HS-5 (cell line): ENCODE measurements around the gene WFDC12.
"Not testable (repeated sequence)": the region's sequence is repeated elsewhere in the genome, so short reads cannot be mapped to it uniquely, and the experiment has no call there.

Source experiments
- DNase-seq: peaks from one replicate; pipeline ENCODE4 v3.0.0-alpha.2; 2012; ENCODE audit warnings: low read depth

WFDC12 gene

DNA sequence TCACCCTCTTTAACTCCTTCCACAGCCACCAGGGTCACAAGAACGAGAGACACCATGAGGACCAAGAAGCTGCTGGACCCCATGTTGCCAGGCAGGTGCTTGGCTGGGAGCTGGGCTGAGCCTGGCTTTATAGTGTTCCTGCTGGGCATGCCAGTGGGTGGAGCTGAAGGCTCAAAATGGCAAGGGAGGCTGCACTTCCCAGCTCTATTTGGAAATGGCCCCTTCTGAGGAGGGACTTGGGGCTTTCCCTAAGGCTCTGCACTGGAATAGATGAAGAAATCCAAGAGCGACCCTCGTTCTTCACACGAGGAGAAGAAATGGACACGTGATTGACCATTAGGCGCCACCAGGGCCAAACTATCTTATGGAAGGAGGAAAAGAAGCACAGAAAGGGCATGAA lies at the start of gene WFDC12:
WFDC12 (minus strand) TSS at position 101 of the 400 bp plus-strand sequence; CDS start at position 83, 18 bp downstream.
- DNase-seq: no peak

GRCh38 chr20:45173522-45173921 lies 49.3 kb upstream of the WFDC12 start:
- DNase-seq: no peak

DNA sequence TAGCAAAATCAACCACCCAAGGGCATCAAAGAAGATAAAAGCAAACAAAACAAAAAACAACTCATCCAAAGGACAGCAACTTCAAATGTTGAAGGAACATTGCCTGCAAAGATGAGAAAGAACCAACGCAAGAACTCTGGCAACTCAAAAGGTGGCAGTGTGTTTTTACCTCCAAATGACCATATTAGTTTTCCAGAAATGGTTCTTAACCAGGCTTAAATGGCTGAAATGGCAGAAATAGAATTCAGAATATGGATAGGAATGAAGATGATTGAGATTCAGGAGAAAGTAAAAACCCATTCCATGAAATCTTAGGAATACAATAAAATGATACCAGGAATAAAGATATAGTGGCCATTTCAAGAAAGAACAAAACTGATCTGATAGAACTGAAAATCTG lies 40.6 kb upstream of the WFDC12 start:
- no peak for DNase-seq

- DNase-seq: no peak
Observed at GRCh38 chr20:45163083-45163803, 39.0 kb upstream of the WFDC12 start.

- DNase-seq: peak; percentile 65
Observed at GRCh38 chr20:45157962-45158361, 33.7 kb upstream of the WFDC12 start.

DNA sequence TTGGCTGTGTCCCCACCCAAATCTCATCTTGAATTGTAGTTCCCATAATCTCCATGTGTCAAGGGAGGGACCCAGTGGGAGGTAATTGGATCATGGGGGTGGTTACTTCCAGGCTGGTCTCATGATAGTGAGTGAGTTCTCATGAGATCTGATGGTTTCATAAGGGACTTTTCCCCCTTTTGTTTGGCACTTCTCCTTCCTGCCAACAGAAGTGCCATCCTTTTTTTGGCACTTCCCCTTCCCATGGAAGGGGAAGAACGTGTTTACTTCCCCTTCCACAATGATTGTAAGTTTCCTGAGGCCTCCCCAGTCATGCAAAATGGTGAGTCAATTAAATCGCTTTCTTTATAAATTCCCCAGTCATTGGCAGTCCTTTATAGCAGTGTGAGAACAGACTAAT lies 32.4 kb upstream of the WFDC12 start:
- no peak for DNase-seq

GRCh38 chr20:45154794-45155193 lies 30.5 kb upstream of the WFDC12 start:
- not testable (repeated sequence) for DNase-seq

- no peak for DNase-seq
Observed at GRCh38 chr20:45154183-45154582, 29.9 kb upstream of the WFDC12 start.

DNA sequence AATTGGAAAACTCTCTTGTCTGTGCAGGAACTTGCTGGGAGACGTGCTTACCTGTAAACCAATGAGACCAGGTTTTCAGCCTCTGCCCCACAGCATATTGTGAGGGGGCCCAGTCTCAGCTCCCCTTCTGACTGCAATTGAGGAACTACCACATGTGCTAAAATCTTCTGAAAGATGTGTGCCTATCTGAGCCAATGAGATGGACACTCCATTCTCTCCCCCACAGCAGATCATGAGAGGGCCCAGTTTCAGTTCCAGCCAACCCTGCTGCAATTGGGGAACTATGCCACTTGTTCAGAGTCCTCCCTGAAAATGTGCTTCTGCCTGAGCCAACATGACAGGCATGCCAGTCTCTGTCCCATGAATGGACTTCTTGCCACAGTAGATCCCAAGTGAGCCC lies 29.5 kb upstream of the WFDC12 start:
- DNase-seq: no peak

DNA sequence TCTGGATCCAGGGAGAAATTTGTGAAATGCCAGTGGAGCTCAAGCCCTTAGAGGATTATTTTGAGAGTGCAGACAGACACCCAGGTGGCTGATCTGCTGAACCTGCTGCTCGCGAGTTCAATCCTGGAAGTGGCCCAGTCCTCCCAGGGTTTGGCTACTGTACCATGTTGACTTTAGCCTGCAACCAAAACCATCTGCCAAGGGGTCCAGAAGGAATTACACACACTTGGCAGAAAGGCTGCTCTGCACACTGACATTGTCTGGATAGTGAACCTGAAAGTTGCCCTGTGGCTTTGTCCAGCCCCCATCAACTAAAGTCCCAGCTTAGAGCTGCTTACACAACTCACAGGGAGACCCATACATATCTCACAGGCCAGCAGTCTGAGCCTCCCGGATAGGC lies 28.9 kb upstream of the WFDC12 start:
- no peak for DNase-seq

DNA sequence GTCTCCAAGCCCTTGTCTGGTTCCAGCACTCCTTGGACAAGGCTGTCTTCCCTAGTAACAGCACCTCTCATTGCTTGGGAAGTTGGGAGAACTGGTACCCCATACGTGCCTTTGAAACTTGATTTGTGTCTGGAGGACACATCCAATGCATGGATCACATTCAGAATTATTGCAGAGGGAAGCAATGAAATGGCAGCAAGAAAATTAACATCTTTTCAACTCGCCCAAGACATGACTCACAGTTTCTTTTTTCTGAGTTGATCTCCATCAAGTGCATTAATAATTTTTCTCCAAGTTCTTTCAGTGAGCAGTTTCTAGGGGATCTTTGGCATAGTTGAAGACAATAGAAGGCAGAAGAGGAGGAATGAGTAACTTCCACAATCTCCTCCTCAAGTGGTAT lies 28.1 kb upstream of the WFDC12 start:
- no peak for DNase-seq

GRCh38 chr20:45149062-45149461 lies 24.8 kb upstream of the WFDC12 start:
- DNase-seq: no peak

DNA sequence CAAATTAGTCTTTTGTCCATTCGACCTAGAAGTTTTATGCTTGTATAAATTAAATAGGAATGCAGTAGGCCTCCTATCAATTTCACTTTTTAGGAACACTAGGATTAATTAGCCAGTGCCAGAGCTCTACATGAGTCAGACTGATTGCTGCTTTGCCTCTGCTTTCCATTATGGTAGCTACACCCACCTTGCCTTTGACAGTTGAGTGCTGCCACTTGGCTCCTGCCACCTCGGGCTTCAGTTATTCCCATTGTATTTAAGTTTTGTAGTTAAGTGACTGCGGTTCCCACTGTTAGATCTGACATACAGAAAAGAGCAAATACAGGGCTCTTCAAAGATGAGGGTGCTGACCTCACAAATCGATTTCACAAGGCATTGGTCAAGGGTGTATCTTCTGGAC lies 16.6 kb upstream of the WFDC12 start:
- DNase-seq: no peak

GRCh38 chr20:45139733-45140375 lies 15.6 kb upstream of the WFDC12 start:
- DNase-seq: not testable (repeated sequence)

DNA sequence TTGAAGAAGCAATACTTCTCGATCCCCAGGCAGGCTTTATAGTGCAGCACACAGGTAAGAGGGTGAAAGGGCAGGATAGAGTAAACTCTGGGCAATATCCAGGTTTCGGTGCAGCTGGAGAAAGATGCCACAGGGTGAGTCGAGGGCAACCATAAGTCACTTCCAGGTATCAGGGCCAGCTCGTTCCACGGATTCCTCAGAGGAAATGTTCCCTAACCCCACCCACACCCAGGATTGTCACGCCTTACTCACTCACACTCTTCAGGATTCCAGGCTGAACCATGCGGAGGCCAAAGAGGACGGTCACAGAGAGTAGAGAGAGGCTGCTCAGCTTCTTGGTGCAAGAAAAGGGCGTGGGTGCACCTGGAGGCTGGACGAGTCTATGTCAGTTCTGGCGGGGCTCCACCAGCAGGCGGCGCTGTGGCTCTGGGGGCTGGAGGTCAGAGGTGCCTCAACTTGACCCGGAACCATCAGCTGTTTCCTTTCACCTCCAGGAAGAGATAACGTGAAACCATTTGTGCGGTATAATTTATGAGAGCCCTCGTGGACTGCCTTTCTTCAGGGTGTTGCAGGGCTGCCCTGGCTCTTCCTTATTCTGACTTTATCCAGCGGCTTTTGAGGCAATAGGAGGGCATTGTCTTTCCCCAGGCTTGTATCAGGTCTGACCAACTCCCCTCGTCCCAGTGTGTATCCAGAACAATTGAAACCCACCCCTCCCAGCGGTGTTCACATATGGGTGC lies 14.5 kb upstream of the WFDC12 start:
- DNase-seq: no peak

GRCh38 chr20:45136911-45137310 lies 12.6 kb upstream of the WFDC12 start:
- DNase-seq: no peak

DNA sequence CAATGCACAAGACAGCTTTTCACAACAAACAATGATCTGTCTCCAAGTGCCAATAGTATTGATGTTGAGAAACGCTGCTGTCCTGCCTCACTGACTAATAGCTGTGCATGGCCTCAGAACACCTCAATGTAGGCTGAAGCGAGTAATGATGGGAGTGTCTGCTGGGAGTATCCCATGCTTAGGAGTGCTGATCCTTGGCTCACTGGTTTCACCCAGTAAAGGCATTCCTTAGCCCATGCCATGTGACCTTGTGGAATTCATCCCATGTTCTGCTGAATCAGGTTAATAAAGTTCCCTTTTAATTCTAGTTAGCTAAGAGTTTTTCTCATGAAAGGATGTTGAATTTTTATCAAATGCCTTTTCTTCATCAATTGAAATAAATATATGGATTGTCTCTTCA lies 3.8 kb upstream of the WFDC12 start:
- peak; percentile 69 for DNase-seq

- DNase-seq: no peak
Observed at GRCh38 chr20:45121388-45121787, 2.9 kb downstream of the WFDC12 start.

DNA sequence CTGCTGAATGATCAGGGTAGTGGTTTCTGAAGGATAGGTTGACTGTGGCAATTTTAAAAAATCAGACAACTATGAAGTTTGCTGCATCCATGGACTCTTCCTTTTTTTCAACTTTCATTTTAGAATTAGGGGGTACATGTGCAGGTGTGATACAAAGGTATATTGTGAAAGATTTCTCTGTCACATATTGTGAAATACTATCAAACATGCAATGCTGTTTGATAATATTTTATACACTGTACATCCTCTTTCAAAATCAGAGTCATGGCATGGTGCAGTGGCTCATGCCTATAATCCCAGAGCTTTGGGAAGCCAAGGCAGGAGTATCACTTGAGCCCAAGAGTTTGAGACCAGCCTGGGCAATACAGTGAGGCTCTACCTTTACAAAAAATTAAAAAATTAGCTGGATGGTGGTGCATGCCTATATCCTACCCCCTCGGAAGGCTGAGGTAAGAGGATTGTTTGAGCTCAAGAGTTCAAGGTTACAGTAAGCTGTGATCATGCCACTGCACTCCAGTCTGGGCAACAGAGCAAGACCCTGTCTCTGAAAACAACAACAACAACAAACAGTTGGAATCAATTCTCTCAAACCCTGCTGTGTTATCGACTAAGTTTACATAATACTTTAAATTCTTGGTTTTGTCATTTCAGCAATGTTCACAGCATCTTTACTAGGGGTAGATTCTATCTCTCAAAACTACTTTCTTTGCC lies 4.6 kb downstream of the WFDC12 start:
- DNase-seq: no peak

- DNase-seq: no peak
Observed at GRCh38 chr20:45118028-45118427, 6.2 kb downstream of the WFDC12 start.

DNA sequence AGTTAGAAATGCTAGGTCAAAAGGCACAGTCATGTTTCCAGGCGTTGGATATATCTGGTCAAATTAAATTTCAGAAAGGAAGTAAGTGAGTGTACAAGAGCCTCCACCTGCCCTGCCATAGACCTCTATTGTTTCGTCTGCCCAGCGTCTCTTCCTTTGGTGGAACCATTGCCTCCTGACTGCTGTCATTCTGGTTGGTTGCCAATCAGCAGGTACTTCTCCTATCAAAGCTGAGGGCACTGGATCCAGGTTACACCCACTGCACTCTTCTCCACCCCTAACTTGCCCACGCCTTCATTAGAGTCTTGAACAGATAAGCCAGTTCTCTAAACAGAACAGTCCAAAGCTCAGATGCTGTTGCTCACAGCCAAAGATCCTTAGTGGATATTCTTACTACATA lies 6.7 kb downstream of the WFDC12 start:
- DNase-seq: no peak

- DNase-seq: no peak
Observed at GRCh38 chr20:45115829-45116228, 8.4 kb downstream of the WFDC12 start.

- DNase-seq: no peak
Observed at GRCh38 chr20:45115386-45115774, 8.9 kb downstream of the WFDC12 start.
